PC-3 (cell line): Measurements from ENCODE around the gene SUGP1.

Experiments used
- EZH2 ChIP-seq: fragments of 300-600 bp; sonication (generic); IDR thresholded peaks from one replicate; pipeline ENCODE4 v1.6.1; 2017; ENCODE audit warnings: antibody characterized with exemption, mild to moderate bottlenecking, low read length; ENCODE audit not compliant: unreplicated experiment
- EZH2phosphoT487 ChIP-seq: fragments of 300-600 bp; sonication (generic); IDR thresholded peaks from 2 replicates; pipeline ENCODE4 v1.6.1; 2018; ENCODE audit warnings: mild to moderate bottlenecking, antibody characterized with exemption, low read length, borderline replicate concordance
- TF ChIP-seq, protein P1 (sequence below): fragments of 300-600 bp; sonication (generic); conservative IDR thresholded peaks from 2 replicates; pipeline ENCODE4 v1.5.1; 2017; ENCODE audit warnings: antibody characterized with exemption, low read depth, mild to moderate bottlenecking, low read length

DNA sequence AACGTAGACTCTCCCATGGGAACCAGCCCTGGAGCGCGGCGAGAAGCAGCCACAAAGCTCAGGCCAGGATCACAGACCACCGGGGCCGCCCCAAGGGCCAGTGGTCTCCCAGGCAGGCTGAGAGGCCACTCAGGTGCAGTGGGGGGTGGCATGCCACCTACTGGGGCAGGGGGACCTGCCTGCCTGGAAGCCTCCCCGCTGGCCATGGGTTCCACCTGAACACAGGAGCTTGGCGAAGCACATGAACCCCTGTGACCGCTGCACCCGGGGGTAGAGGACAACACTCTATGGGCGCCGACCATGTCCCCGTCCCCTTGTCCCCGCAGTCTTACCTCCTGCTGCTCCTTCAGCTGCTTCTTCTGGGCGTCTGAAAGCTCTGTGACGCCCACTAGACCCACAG is 40.5 kb downstream of the SUGP1 start:
- TF ChIP-seq, protein P1, sequence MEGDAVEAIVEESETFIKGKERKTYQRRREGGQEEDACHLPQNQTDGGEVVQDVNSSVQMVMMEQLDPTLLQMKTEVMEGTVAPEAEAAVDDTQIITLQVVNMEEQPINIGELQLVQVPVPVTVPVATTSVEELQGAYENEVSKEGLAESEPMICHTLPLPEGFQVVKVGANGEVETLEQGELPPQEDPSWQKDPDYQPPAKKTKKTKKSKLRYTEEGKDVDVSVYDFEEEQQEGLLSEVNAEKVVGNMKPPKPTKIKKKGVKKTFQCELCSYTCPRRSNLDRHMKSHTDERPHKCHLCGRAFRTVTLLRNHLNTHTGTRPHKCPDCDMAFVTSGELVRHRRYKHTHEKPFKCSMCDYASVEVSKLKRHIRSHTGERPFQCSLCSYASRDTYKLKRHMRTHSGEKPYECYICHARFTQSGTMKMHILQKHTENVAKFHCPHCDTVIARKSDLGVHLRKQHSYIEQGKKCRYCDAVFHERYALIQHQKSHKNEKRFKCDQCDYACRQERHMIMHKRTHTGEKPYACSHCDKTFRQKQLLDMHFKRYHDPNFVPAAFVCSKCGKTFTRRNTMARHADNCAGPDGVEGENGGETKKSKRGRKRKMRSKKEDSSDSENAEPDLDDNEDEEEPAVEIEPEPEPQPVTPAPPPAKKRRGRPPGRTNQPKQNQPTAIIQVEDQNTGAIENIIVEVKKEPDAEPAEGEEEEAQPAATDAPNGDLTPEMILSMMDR, result no peak
- TF ChIP-seq EZH2, result no peak
- no peak for TF ChIP-seq EZH2phosphoT487
